NCI-H510A (cell line): Measurements from ENCODE around the gene TGFBR3.

Experiments used
- DNase-seq: peaks from one replicate; lab custom pipeline; 2025; lab: John Stamatoyannopoulos, UW

Gene TGFBR3

GRCh38 chr1:91885716-91886506, at the start of gene TGFBR3:
Gene TGFBR3, minus strand, starts transcription at chr1:91886151. Its CDS starts 24,620 bp downstream, at chr1:91861531.
- DNase-seq, result peak; percentile 78

GRCh38 chr1:91929250-91929649, 43.3 kb upstream of the TGFBR3 start:
- no peak for DNase-seq

- no peak for DNase-seq
These were observed 42.1 kb upstream of the TGFBR3 start for GRCh38 chr1:91928026-91928425.

- DNase-seq, result no peak
These were observed 39.9 kb upstream of the TGFBR3 start for GRCh38 chr1:91925644-91926435.

GRCh38 chr1:91924146-91924545, 38.2 kb upstream of the TGFBR3 start:
- DNase-seq, result no peak

- DNase-seq, result no peak
These were observed 34.0 kb upstream of the TGFBR3 start for GRCh38 chr1:91919962-91920361.

GRCh38 chr1:91916811-91917460, 31.0 kb upstream of the TGFBR3 start:
- no peak for DNase-seq

- DNase-seq, result no peak
These were observed 30.1 kb upstream of the TGFBR3 start for GRCh38 chr1:91916046-91916445.

GRCh38 chr1:91913018-91913417, 27.1 kb upstream of the TGFBR3 start:
- no peak for DNase-seq

GRCh38 chr1:91912266-91912665, 26.3 kb upstream of the TGFBR3 start:
- DNase-seq, result no peak

- DNase-seq, result no peak
These were observed 15.3 kb upstream of the TGFBR3 start for GRCh38 chr1:91901231-91901630.

- no peak for DNase-seq
These were observed 14.6 kb upstream of the TGFBR3 start for GRCh38 chr1:91900562-91900961.

GRCh38 chr1:91897016-91897415, 11.1 kb upstream of the TGFBR3 start:
- no peak for DNase-seq

GRCh38 chr1:91895832-91896556, 10.0 kb upstream of the TGFBR3 start:
- no peak for DNase-seq

- no peak for DNase-seq
These were observed 8.2 kb upstream of the TGFBR3 start for GRCh38 chr1:91894036-91894761.

GRCh38 chr1:91891969-91892368, 6.0 kb upstream of the TGFBR3 start:
- DNase-seq, result no peak

- no peak for DNase-seq
These were observed 5.5 kb upstream of the TGFBR3 start for GRCh38 chr1:91891454-91891853.

- DNase-seq, result no peak
These were observed 3.9 kb upstream of the TGFBR3 start for GRCh38 chr1:91889717-91890459.

- no peak for DNase-seq
These were observed 687 bp downstream of the TGFBR3 start for GRCh38 chr1:91885213-91885715.

GRCh38 chr1:91884459-91885212, 1.3 kb downstream of the TGFBR3 start:
- peak; percentile 36 for DNase-seq
